Activated CD4-positive, alpha-beta memory T cell treated with anti-CD3 and anti-CD28 coated beads, Interleukin-2, amount 10 ng/mL, durations not matched to agents 7 days and 5 days (primary cell): Measurements from ENCODE around the gene ABI1. TPM values are rescaled to one million over a fixed set of nuclear protein-coding genes. Genes with fewer than 3 reads are reported as not detected.

Experiments
- CTCF ChIA-PET: fragments of 350-600 bp; sonication (Branson Sonifier 250); formaldehyde crosslinking; loops from one replicate; lab custom pipeline; 2021; ENCODE audit warnings: antibody characterized with exemption, inconsistent platforms; lab: Charles Lee
- POLR2A ChIA-PET: fragments of 350-600 bp; sonication (Branson Sonifier 250); formaldehyde crosslinking; loops from one replicate; lab custom pipeline; 2021; ENCODE audit warnings: antibody characterized with exemption; lab: Charles Lee
- DNase-seq: peaks from one replicate; pipeline ENCODE4 v3.0.0-alpha.2; 2020
- H3K27ac Mint-ChIP-seq: one replicate; pipeline ENCODE4 v1.8.0; 2021; ENCODE audit warnings: mild to moderate bottlenecking, mixed read lengths
- H3K27me3 Mint-ChIP-seq: one replicate; pipeline ENCODE4 v1.8.0; 2021; ENCODE audit warnings: mixed read lengths
- H3K36me3 Mint-ChIP-seq: one replicate; pipeline ENCODE4 v1.8.0; 2021; ENCODE audit warnings: low read depth, mixed read lengths
- H3K4me1 Mint-ChIP-seq: one replicate; pipeline ENCODE4 v1.8.0; 2021; ENCODE audit warnings: mixed read lengths
- H3K4me3 Mint-ChIP-seq: one replicate; pipeline ENCODE4 v1.8.0; 2021; ENCODE audit warnings: mild to moderate bottlenecking, mixed read lengths
- H3K9me3 Mint-ChIP-seq: one replicate; pipeline ENCODE4 v1.8.0; 2021; ENCODE audit warnings: mixed read lengths
- total RNA-seq, 2 experiments: library from RNA; stranded (reverse); gene quantifications; one replicate each; pipeline ENCODE4 v1.2.3, GENCODE V29; 2021

ABI1 gene
- total RNA-seq, 2 experiments from 2014 or later, result 76.9 to 78.4 TPM

DNA sequence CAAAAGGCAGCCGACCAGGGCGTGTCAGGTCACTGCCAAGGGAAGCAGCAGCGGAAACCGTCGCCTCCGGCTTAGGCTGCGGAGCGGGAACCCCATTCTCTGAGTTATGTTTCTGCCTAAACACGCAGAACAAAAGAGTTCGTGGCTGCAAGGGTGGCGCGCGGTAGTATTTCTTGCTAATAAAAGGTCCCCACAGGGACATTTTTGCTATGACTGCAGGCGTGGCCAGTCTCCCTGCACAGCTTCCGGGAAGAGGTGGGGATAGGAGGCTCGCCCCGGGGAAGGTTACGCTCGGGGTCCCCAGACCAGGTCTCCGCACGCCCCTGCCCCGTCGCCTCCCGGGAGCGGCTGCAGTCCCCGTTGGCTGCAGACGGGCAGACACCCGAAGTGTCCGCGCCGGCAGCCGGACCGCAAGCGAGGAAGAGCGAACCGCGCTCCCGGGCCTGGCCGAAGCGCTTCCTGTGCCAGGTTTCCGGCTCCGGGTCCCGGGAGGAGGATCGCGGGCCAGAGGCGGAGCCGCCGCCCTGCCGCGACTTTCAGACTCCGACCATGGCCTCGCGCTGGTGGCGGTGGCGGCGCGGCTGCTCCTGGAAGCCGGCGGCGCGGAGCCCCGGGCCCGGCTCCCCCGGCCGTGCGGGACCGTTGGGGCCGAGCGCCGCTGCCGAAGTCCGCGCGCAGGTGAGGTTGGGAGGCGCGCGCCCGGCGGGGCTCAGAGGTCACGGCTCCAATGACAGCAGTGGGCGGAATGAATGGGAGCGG, 163.4 kb downstream of the ABI1 start, which contains the start of gene PDSS1:
PDSS1 (plus strand) TSS at position 539 of the 759 bp plus-strand sequence; CDS start at position 550, 11 bp downstream.
- DNase-seq, result peak; percentile 71
- H3K4me1 Mint-ChIP-seq, result peaks cover 37% of the 10 kb centered on the region
- H3K27me3 Mint-ChIP-seq, result no peaks in the 10 kb centered on the region
- ChIA-PET POLR2A (interaction anchor here (0.7 to 3.2 kb wide), 24 partner anchors 10 to 560 kb away, joined by 3 to 19 read pairs (median 4); partner anchors contain the start of genes ABI1 and YME1L1), CTCF (interaction anchor here (1.0 to 2.5 kb wide), 9 partner anchors 11 to 457 kb away, joined by 3 to 14 read pairs (median 4); partner anchors contain the start of genes ABI1 and YME1L1)
- H3K36me3 Mint-ChIP-seq, result peaks cover 22% of the 10 kb centered on the region
- peak within 1 kb of the TSS; percentile 95 for H3K4me3 Mint-ChIP-seq
- H3K9me3 Mint-ChIP-seq, result no peaks in the 10 kb centered on the region
- H3K27ac Mint-ChIP-seq, result peak within 1 kb of the TSS; percentile 94

- Mint-ChIP-seq H3K4me3 (peak overlapping the region; percentile 95), H3K36me3 (peaks cover 16% of the 10 kb centered on the region), H3K4me1 (peaks cover 32% of the 10 kb centered on the region), H3K27me3 (no peaks in the 10 kb centered on the region), H3K27ac (peak overlapping the region; percentile 94), H3K9me3 (no peaks in the 10 kb centered on the region)
- POLR2A ChIA-PET, result interaction anchor here (0.6 to 3.2 kb wide), 19 partner anchors 10 to 561 kb away, joined by 3 to 19 read pairs (median 4); partner anchors contain the start of genes ABI1 and YME1L1
- DNase-seq, result no peak
- CTCF ChIA-PET, result interaction anchor here (1.0 to 2.5 kb wide), 7 partner anchors 11 to 457 kb away, joined by 3 to 14 read pairs (median 4); partner anchors contain the start of genes ABI1 and YME1L1
Measured at GRCh38 chr10:26696786-26697162, 164.0 kb downstream of the ABI1 start.

Other genes starting within 250 kb of the ABI1 start
- gene PDSS1, start 163.3 kb downstream of the ABI1 start, total RNA-seq, result 10 to 100 TPM; 10.7 to 12.9 TPM
- gene ANKRD26, start 239.5 kb upstream of the ABI1 start, total RNA-seq, result 1 to 10 TPM; 5.2 to 6.1 TPM